K562 (cell line): ENCODE measurements around the gene SPAG9. TPM values are rescaled to one million over a fixed set of nuclear protein-coding genes. Genes with fewer than 3 reads are reported as not detected.

Source experiments
- BHLHE40 ChIP-seq: IDR thresholded peaks from 2 replicates; pipeline ENCODE4 v1.6.1; 2011; ENCODE audit warnings: low read length, improper control_type of control experiment
- CBFA2T2 ChIP-seq: fragments of 450-650 bp; conservative IDR thresholded peaks from 2 replicates; pipeline ENCODE4 v1.6.1; 2017; ENCODE audit warnings: mild to moderate bottlenecking
- GTF2E2 ChIP-seq: fragments of 200-800 bp; sonication (Bioruptor generic); IDR thresholded peaks from 2 replicates; pipeline ENCODE4 v1.6.1; 2016; ENCODE audit warnings: missing genetic modification characterization, missing compliant biosample characterization
- HNRNPK ChIP-seq: fragments of 200-400 bp; formaldehyde crosslinking; IDR thresholded peaks from one replicate; pipeline ENCODE4 v1.6.1; 2018; ENCODE audit warnings: mild to moderate bottlenecking, low read depth, low read length; ENCODE audit not compliant: poor library complexity, severe bottlenecking
- ILF3 ChIP-seq: fragments of 450-650 bp; IDR thresholded peaks from 2 replicates; pipeline ENCODE4 v1.6.1; 2018; ENCODE audit warnings: antibody characterized with exemption, mild to moderate bottlenecking, moderate library complexity, borderline replicate concordance
- MTA1 ChIP-seq: fragments of 450-650 bp; IDR thresholded peaks from 2 replicates; pipeline ENCODE4 v1.6.1; 2017; ENCODE audit warnings: borderline replicate concordance
- NFRKB ChIP-seq: fragments of 450-650 bp; IDR thresholded peaks from 2 replicates; pipeline ENCODE4 v1.6.1; 2016; ENCODE audit warnings: low read depth
- NR4A1 ChIP-seq, 2 experiments: fragments of 250-450 bp in 1 of 2; fragments of 450-650 bp in 1 of 2; sonication (Bioruptor Pico) in 1 of 2; IDR thresholded peaks; 2 replicates each; pipeline versions ENCODE4 v1.4.0 to v1.6.1; 2016 to 2020; ENCODE audit warnings: mild to moderate bottlenecking in 2 of 2, missing compliant biosample characterization in 1 of 2, missing genetic modification characterization in 1 of 2, moderate library complexity in 1 of 2
- POLR3A ChIP-seq: IDR thresholded peaks from 2 replicates; pipeline ENCODE4 v1.6.1; 2011; ENCODE audit warnings: borderline replicate concordance, mild to moderate bottlenecking, moderate library complexity; ENCODE audit not compliant: insufficient read length, insufficient read depth; ENCODE audit errors: extremely low read depth
- PTTG1 ChIP-seq: fragments of 450-650 bp; IDR thresholded peaks from 2 replicates; pipeline ENCODE4 v1.6.1; 2016; ENCODE audit warnings: low read depth, mild to moderate bottlenecking, missing genetic modification characterization, missing compliant biosample characterization
- TOE1 ChIP-seq, 2 experiments: fragments of 450-650 bp in 1 of 2; sonication (generic) in 1 of 2; formaldehyde crosslinking in 1 of 2; IDR thresholded peaks; 2 replicates each; pipeline versions ENCODE4 v1.7.1 to v1.8.0; 2016 to 2022; ENCODE audit warnings: borderline replicate concordance in 2 of 2, mild to moderate bottlenecking in 2 of 2, antibody characterized with exemption in 1 of 2, inconsistent platforms in 1 of 2, low read depth in 1 of 2, missing genetic modification reagents in 1 of 2, moderate library complexity in 1 of 2
- U2AF2 ChIP-seq: fragments of 200-400 bp; formaldehyde crosslinking; optimal IDR thresholded peaks from 2 replicates; pipeline ENCODE3; 2017; ENCODE audit warnings: low read depth, mild to moderate bottlenecking, low read length
- ZNF224 ChIP-seq: sonication (generic); formaldehyde crosslinking; IDR thresholded peaks from 2 replicates; pipeline ENCODE4 v1.8.0; 2022; ENCODE audit warnings: mild to moderate bottlenecking, missing genetic modification reagents
- ZNF24 ChIP-seq: fragments of 450-650 bp; IDR thresholded peaks from 2 replicates; pipeline ENCODE4 v1.6.1; 2016
- polyA plus RNA-seq, 8 experiments: library from polyadenylated mRNA; depleted of rRNA in 4 of 8; stranded (reverse) in 5 of 8; unstranded in 3 of 8; fragments of >200 nt; fragmentation: Nextera tagmentation in 2 of 8; fragmentation: Illumina TruSeq in 1 of 8; extraction: Ambion mirVana in 2 of 8; extraction: Trizol in 1 of 8; gene quantifications; 2 replicates each; pipeline versions ENCODE4 v1.2.1 to v1.2.3, GENCODE V29; 2011 to 2014; ENCODE audit warnings: inconsistent platforms in 1 of 8, missing spikeins in 1 of 8
- total RNA-seq, 7 experiments: library from RNA; depleted of rRNA in 6 of 7; stranded (reverse); fragments of >200 nt in 6 of 7; fragmentation: Illumina TruSeq in 2 of 7; extraction: Trizol in 2 of 7; gene quantifications; 2 replicates each; pipeline versions ENCODE4 v1.2.1 to v1.2.3, GENCODE V29; 2011 to 2021; ENCODE audit warnings: low replicate concordance in 1 of 7
- TF ChIP-seq, protein P1 (sequence below), 2 experiments: fragments of 150-350 bp in 1 of 2; IDR thresholded peaks; 2 replicates each; pipeline ENCODE4 v1.6.1; 2012 to 2016; ENCODE audit warnings: low read depth in 2 of 2, low read length in 2 of 2, mild to moderate bottlenecking in 1 of 2, moderate library complexity in 1 of 2
- TF ChIP-seq, protein P2 (sequence below): fragments of 250-450 bp; sonication (Bioruptor Pico); IDR thresholded peaks from 2 replicates; pipeline ENCODE4 v1.5.0; 2022; ENCODE audit warnings: mild to moderate bottlenecking
- TF ChIP-seq, protein P3 (sequence below): fragments of 450-650 bp; IDR thresholded peaks from 2 replicates; pipeline ENCODE4 v1.6.1; 2018; ENCODE audit not compliant: partially characterized antibody

The SPAG9 gene
- total and polyA plus RNA-seq, 9 of the 15 experiments (the other 6 are each of a cell fraction or from before 2014, with no cell fraction given) = 12.2 to 99.2 (median 58.2) TPM

DNA sequence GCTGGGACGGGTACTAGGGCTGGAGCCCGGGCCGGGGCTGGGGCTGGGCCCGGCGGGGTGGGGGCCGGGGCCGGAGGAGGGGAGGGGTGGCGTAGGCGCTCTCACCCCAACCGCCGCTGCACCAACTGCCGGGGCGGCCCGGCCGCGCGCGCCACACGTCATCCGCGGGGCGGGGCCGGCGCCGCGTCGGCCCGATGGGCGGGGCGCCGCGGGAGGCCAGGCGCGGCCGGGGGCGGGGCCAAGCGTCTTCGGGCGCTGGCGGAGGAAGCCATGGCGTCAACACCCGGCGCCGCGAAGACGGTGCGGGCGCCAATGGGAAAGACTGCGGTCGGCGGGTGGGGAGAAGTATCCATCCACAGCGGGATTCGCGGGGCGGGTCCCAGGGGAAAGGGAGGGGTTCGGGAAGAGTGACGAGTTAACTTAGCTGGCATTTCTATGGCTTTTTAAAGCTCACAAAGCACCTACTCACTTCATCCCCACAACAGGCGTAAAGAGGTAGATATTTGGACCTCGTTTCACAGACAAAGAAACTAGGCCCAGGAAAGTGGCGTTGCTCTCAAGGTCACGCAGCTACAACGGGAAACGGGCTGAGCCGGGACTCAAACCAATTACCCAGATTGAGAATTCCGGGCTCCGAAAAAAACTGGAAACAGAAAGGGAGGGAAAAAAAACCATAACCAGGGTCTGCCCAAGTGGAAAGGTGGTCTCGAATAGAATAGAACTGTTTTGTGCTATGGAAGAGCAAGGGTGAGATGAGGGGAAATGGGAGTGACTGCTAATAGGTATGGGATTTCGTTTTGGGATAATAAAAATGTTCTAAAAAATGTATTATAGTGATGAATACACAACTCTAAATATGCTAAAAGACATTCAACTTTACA is at the start of gene SPAG9 (continued):
- TF ChIP-seq NR4A1 (CRISPR knock-in tag; IDR thresholded peaks at IDR 0.05) (no peak), NR4A1 (tag; IDR thresholded peaks at IDR 0.05) (no peak), NFRKB (peak; percentile 96), ZNF224 (CRISPR knock-in tag) (no peak), U2AF2 (no peak), MTA1 (peak; percentile 95), GTF2E2 (no peak; the same call in 1 of the 2 replicates), CBFA2T2 (no peak), BHLHE40 (peak; percentile 44; the same call in 1 of the 2 replicates), HNRNPK (no peak), ILF3 (no peak), POLR3A (no peak), ZNF24 (no peak), PTTG1 (tag) (no peak), TOE1 (IDR thresholded peaks at IDR 0.05; ENCODE audit: borderline replicate concordance) (no peak), TOE1 (CRISPR knock-in tag; IDR thresholded peaks at IDR 0.05; ENCODE audit: borderline replicate concordance, low read depth) (no peak)
- TF ChIP-seq, protein P1, sequence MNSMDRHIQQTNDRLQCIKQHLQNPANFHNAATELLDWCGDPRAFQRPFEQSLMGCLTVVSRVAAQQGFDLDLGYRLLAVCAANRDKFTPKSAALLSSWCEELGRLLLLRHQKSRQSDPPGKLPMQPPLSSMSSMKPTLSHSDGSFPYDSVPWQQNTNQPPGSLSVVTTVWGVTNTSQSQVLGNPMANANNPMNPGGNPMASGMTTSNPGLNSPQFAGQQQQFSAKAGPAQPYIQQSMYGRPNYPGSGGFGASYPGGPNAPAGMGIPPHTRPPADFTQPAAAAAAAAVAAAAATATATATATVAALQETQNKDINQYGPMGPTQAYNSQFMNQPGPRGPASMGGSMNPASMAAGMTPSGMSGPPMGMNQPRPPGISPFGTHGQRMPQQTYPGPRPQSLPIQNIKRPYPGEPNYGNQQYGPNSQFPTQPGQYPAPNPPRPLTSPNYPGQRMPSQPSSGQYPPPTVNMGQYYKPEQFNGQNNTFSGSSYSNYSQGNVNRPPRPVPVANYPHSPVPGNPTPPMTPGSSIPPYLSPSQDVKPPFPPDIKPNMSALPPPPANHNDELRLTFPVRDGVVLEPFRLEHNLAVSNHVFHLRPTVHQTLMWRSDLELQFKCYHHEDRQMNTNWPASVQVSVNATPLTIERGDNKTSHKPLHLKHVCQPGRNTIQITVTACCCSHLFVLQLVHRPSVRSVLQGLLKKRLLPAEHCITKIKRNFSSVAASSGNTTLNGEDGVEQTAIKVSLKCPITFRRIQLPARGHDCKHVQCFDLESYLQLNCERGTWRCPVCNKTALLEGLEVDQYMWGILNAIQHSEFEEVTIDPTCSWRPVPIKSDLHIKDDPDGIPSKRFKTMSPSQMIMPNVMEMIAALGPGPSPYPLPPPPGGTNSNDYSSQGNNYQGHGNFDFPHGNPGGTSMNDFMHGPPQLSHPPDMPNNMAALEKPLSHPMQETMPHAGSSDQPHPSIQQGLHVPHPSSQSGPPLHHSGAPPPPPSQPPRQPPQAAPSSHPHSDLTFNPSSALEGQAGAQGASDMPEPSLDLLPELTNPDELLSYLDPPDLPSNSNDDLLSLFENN (IDR thresholded peaks at IDR 0.05; ENCODE audit: low read depth in 2 of 2, low read length in 2 of 2) = no peak
- TF ChIP-seq, protein P2, sequence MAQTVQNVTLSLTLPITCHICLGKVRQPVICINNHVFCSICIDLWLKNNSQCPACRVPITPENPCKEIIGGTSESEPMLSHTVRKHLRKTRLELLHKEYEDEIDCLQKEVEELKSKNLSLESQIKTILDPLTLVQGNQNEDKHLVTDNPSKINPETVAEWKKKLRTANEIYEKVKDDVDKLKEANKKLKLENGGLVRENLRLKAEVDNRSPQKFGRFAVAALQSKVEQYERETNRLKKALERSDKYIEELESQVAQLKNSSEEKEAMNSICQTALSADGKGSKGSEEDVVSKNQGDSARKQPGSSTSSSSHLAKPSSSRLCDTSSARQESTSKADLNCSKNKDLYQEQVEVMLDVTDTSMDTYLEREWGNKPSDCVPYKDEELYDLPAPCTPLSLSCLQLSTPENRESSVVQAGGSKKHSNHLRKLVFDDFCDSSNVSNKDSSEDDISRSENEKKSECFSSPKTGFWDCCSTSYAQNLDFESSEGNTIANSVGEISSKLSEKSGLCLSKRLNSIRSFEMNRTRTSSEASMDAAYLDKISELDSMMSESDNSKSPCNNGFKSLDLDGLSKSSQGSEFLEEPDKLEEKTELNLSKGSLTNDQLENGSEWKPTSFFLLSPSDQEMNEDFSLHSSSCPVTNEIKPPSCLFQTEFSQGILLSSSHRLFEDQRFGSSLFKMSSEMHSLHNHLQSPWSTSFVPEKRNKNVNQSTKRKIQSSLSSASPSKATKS = no peak
- TF ChIP-seq, protein P3, sequence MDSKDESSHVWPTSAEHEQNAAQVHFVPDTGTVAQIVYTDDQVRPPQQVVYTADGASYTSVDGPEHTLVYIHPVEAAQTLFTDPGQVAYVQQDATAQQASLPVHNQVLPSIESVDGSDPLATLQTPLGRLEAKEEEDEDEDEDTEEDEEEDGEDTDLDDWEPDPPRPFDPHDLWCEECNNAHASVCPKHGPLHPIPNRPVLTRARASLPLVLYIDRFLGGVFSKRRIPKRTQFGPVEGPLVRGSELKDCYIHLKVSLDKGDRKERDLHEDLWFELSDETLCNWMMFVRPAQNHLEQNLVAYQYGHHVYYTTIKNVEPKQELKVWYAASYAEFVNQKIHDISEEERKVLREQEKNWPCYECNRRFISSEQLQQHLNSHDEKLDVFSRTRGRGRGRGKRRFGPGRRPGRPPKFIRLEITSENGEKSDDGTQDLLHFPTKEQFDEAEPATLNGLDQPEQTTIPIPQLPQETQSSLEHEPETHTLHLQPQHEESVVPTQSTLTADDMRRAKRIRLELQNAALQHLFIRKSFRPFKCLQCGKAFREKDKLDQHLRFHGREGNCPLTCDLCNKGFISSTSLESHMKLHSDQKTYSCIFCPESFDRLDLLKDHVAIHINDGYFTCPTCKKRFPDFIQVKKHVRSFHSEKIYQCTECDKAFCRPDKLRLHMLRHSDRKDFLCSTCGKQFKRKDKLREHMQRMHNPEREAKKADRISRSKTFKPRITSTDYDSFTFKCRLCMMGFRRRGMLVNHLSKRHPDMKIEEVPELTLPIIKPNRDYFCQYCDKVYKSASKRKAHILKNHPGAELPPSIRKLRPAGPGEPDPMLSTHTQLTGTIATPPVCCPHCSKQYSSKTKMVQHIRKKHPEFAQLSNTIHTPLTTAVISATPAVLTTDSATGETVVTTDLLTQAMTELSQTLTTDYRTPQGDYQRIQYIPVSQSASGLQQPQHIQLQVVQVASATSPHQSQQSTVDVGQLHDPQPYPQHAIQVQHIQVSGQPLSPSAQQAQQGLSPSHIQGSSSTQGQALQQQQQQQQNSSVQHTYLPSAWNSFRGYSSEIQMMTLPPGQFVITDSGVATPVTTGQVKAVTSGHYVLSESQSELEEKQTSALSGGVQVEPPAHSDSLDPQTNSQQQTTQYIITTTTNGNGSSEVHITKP = no peak
